GM18870 (cell line): Measurements from ENCODE around the gene THSD4.

ENCODE experiments used
- ATAC-seq: cut with Tn5 transposase; IDR thresholded peaks from one replicate; pipeline ENCODE4 v1.9.1; 2021; ENCODE audit warnings: moderate library complexity; ENCODE audit not compliant: unreplicated experiment

The THSD4 gene

DNA sequence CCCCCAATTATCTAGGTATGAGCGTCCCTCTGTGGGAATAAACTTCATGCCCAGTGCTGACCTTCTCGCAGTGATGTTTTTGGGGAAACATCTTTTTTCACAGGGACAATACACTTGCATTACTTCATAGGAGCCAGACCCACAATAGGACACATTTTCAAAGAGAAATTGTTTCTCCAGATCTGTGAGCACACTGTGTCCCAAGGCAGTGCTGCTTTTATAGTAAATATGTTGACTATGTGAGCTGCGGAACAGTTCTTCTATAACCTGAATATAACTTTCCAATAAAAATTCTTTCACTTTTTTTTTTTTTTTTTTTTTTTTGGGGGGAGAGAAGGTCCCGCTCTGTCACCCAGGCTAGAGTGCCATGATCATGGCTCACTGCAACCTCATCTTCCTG lies 17.4 kb upstream of the THSD4 start:
- ATAC-seq: no peak

DNA sequence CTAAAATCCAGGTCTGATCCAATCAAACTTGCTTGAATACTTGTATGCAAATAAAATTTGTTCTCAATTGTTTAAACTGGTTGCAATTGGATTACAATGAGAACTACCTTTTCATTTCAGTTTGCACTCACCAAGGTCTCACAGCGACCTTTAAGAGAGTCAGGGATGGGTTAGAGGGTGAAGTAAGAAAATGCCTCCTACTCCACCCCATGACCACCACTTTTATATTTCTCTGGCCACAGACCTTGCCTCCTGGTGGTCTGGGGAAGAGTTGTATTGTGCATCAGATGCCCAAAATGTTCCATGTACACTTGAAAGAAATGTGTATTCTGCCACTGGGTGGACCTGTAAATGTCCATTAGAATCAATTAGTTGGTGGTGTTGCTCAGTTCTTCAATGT lies 16.4 kb upstream of the THSD4 start:
- ATAC-seq: no peak

- ATAC-seq: peak; percentile 75
These were observed 12.1 kb upstream of the THSD4 start for GRCh38 chr15:71103102-71103676.

- no peak for ATAC-seq
These were observed 10.6 kb upstream of the THSD4 start for GRCh38 chr15:71104636-71105035.

- ATAC-seq: no peak
These were observed 9.8 kb upstream of the THSD4 start for GRCh38 chr15:71105444-71105843.

DNA sequence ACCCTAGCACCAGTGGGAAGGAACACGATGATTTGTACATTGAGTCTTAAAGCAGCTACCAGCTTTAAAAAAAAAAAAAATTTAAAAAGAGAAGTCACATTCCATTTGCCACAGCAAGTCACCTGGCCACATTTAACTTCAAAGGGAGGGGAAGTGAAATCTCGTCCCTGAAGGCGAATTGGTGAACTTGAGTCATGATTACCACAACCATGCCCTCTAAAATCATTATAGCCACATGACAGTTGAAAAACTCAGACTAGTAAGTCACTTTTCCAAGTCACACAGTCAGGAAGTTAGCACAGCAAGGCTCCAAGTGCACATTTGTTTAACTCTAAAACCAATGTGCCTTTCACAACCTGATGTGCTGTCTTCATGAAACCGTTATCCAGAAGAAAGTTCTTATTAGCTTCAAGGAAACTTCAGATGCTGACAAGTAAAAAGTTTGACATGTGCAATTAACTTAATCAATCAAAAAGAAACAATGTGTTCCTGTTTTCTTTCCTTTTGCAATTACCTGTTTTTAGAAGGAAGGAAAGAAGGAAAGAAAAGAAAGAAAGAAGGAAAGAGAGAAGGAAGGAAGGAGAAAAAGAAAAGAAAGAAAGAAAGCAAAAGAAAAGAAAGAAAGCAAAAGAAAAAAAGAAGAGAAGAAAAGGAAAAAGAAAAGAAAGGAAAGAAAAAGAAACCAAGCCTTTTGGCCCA lies 8.3 kb upstream of the THSD4 start:
- no peak for ATAC-seq

- ATAC-seq: no peak
These were observed 7.8 kb upstream of the THSD4 start for GRCh38 chr15:71107501-71107815.

DNA sequence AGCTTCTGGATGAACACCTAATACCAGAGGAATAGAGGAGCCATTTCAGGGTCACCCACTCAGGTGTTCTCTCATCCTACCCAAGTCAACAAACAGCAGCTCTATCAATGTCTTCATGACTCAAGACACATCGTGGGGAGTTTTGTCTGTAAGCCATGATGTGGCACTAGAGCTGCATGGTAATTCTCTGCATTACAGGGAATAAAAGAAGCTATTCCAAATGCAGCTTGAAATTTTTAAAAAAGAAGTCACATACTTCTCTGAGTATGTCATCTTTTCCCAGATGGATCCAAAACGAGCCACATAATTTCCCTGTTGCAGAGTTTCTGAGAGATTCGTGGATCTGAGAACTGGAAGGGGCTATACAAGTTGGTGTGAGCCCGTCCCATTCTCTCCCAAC lies 6.1 kb upstream of the THSD4 start:
- ATAC-seq: no peak

- no peak for ATAC-seq
These were observed 5.4 kb upstream of the THSD4 start for GRCh38 chr15:71109905-71110304.

DNA sequence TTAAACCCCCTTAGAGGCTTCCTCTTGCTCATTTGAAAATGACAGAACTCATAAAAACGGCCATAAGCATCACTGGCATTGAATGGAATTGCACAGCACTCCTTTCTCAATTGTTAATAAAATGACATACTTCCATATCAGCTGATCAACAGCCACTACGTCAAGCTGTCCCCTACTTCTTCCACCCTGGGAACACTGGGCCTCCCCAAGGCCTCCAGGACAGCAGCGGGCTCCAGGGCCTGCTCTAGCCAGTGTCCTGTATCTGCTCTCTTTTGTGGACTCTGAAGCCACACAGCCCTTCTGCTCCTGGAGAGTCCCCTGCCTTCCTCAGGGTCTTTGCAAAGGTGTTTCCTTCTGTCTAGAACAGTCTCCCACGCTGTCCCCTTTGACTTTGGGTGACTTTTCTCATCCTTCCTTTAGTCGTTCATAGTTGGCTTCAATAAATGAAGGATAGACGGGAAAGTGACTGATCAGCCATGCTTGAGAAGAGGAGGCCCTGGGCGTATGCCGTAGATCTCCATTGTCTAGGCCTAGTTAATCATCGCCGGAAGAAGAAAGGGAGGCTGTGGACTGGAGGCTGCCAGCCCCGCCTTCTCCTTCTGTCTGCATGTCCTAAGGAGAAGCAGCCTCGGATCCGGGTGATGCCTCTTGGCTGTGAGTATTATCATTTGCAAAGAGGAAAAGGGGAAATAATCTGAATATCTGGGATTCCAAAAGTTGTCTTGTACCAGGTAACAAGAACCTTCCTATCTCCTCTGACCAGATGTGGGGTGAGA lies 4.7 kb upstream of the THSD4 start:
- no peak for ATAC-seq

DNA sequence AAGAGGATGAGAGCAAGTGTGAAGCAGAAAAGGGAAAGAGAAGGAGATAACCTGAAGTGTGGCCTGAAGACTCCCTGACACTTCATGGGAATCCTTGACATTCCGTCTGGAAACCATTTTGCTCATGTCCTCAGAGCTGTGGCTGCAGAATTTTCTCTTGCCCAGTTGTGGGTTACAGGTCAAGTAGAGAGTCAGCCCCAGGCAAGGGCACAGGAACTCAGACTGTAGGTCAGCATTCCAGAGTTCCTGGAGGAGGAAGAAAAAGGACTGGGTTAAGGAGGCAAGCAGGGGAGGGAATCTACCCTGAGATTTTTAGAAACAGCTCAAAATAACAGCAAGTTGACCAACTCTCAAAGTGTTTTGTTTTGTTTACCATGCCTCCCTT lies 4.1 kb upstream of the THSD4 start:
- ATAC-seq: no peak

- no peak for ATAC-seq
These were observed 3.3 kb upstream of the THSD4 start for GRCh38 chr15:71111950-71112349.

- no peak for ATAC-seq
These were observed 2.8 kb upstream of the THSD4 start for GRCh38 chr15:71112429-71112828.

- no peak for ATAC-seq
These were observed 1.1 kb upstream of the THSD4 start for GRCh38 chr15:71114066-71114680.

- no peak for ATAC-seq
These were observed 488 bp downstream of the THSD4 start for GRCh38 chr15:71115567-71116351.

- no peak for ATAC-seq
These were observed 1.1 kb downstream of the THSD4 start for GRCh38 chr15:71116366-71116765.

DNA sequence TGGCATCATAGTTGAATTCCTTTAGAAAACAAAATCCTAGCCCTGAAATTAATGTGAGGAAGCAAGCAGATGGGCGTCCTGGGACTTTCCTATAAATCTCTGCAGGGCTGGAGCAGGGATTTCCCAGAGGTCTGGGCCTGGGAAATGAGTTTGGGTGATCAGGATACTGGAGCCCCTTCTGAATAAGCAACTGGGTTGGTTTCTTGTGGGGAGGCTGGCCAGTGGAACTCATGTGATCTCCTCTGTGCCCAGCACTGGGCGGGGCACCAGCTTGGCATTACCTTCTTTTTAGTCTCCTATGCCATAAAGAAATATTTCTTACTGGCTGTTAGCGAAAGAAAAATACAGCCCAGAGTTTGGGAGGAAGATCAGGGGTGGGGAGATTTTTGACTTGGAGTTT lies 1.7 kb downstream of the THSD4 start:
- ATAC-seq: no peak

- no peak for ATAC-seq
These were observed 2.5 kb downstream of the THSD4 start for GRCh38 chr15:71117714-71118305.

GRCh38 chr15:71118345-71118744 lies 3.1 kb downstream of the THSD4 start:
- ATAC-seq: no peak

DNA sequence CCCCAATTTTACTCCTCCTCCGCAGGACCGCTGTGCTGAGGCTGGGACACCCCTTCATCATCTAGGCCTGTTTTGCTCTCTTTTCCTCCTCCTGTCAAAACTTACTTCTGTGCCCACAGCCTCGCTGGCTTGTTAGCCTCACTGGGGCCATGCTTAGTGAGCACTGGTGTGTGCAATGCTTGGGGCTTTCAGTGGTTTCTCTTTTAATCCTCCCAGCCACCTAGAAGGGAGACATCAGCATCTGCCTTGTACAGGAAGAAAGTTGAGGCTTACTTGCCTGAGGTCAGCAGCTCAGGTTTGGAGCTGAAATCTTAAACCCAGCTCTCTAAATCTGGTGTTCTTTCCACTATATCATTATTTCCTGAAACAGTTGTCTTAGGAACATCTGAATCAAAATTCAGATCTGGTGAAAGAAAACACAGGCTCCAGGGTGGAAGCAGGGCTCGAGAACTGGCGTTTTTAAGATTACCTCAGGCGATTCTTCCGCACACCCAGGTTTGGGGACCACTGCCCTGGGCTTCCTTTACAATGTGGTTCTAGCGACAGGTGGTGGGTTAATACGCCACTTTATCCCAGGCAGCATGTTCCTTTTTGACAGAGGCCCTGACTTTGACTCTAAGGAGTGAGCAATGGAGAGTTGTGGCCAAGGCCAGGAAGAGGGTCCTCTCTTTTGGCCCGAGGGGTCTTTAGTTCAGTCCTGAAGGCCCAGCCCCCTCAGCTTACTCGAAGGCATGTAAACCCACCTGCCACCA lies 3.8 kb downstream of the THSD4 start:
- no peak for ATAC-seq
